ENCODE results near the gene ENOX2.

DNA sequence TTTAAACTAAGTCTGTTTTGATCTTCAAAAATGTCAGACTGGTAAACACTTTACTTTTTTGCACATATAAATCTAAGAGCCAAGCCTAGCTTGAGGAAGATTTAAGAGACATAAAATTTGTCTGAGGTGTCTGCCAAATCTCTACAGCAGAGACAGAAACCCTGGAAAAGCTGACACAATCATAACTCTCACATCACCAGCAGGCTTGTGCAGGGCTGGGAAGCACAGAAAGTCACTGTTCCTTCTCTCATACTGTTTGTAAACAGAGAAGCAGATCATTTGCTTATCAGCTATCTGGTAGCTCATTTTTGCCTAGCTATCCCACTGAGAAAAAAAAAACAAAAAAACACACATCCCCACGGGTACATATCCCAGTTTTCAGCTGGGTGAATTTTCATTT, 7.0 kb downstream of the ENOX2 start:
- TF ChIP-seq, protein P1, sequence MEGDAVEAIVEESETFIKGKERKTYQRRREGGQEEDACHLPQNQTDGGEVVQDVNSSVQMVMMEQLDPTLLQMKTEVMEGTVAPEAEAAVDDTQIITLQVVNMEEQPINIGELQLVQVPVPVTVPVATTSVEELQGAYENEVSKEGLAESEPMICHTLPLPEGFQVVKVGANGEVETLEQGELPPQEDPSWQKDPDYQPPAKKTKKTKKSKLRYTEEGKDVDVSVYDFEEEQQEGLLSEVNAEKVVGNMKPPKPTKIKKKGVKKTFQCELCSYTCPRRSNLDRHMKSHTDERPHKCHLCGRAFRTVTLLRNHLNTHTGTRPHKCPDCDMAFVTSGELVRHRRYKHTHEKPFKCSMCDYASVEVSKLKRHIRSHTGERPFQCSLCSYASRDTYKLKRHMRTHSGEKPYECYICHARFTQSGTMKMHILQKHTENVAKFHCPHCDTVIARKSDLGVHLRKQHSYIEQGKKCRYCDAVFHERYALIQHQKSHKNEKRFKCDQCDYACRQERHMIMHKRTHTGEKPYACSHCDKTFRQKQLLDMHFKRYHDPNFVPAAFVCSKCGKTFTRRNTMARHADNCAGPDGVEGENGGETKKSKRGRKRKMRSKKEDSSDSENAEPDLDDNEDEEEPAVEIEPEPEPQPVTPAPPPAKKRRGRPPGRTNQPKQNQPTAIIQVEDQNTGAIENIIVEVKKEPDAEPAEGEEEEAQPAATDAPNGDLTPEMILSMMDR (IDR thresholded peaks at IDR 0.05; ENCODE audit: poor library complexity, severe bottlenecking) = no peak
- no peak for TF ChIP-seq TAF1 (IDR thresholded peaks at IDR 0.05; ENCODE audit: low read depth)

Data from neural cell (in vitro differentiated cells).